HepG2 (cell line): ENCODE results near the gene ZNF213. TPM values are rescaled to one million over a fixed set of nuclear protein-coding genes. Genes with fewer than 3 reads are reported as not detected.

Experiments
- AGO1 ChIP-seq: fragments of 200-400 bp; formaldehyde crosslinking; IDR thresholded peaks from 2 replicates; pipeline ENCODE4 v1.6.1; 2017; ENCODE audit warnings: mild to moderate bottlenecking, low read depth, low read length, moderate library complexity; ENCODE audit not compliant: poor library complexity, severe bottlenecking
- BHLHE40 ChIP-seq: IDR thresholded peaks from 2 replicates; pipeline ENCODE4 v1.6.1; 2011; ENCODE audit warnings: low read length, improper control_type of control experiment
- DDIT3 ChIP-seq: sonication (generic); formaldehyde crosslinking; IDR thresholded peaks from 2 replicates; pipeline ENCODE4 v1.4.0; 2020; ENCODE audit warnings: mild to moderate bottlenecking, missing genetic modification reagents
- ELF1 ChIP-seq: sonication (generic); formaldehyde crosslinking; IDR thresholded peaks from 2 replicates; pipeline ENCODE4 v1.4.0; 2020; ENCODE audit warnings: missing genetic modification reagents
- FLYWCH1 ChIP-seq: sonication (generic); formaldehyde crosslinking; IDR thresholded peaks from 2 replicates; pipeline ENCODE4 v1.8.1; 2023; ENCODE audit warnings: mild to moderate bottlenecking, missing genetic modification reagents
- FUBP1 ChIP-seq: sonication (generic); formaldehyde crosslinking; IDR thresholded peaks from 2 replicates; pipeline ENCODE4 v1.5.1; 2020; ENCODE audit warnings: missing genetic modification reagents, mild to moderate bottlenecking, borderline replicate concordance
- GPN1 ChIP-seq: sonication (generic); formaldehyde crosslinking; IDR thresholded peaks from 2 replicates; pipeline ENCODE4 v1.5.1; 2020; ENCODE audit warnings: missing genetic modification reagents, borderline replicate concordance
- HMGA1 ChIP-seq: sonication (generic); formaldehyde crosslinking; conservative IDR thresholded peaks from 2 replicates; pipeline ENCODE4 v1.4.0; 2020; ENCODE audit warnings: missing genetic modification reagents
- HOXD1 ChIP-seq: sonication (generic); formaldehyde crosslinking; IDR thresholded peaks from 2 replicates; pipeline ENCODE4 v1.5.0; 2020; ENCODE audit warnings: missing genetic modification reagents
- MEIS2 ChIP-seq: sonication (generic); formaldehyde crosslinking; IDR thresholded peaks from 2 replicates; pipeline ENCODE4 v1.9.0; 2021; ENCODE audit warnings: mild to moderate bottlenecking, missing genetic modification reagents
- MXD3 ChIP-seq: IDR thresholded peaks from 2 replicates; pipeline ENCODE4 v1.6.1; 2016; ENCODE audit warnings: mild to moderate bottlenecking, missing biosample characterization, missing genetic modification reagents
- NBN ChIP-seq: fragments of 450-650 bp; conservative IDR thresholded peaks from 2 replicates; pipeline ENCODE4 v1.6.1; 2017
- PPARG ChIP-seq: conservative IDR thresholded peaks from 2 replicates; pipeline ENCODE4 v1.6.1; 2016; ENCODE audit warnings: missing biosample characterization, missing genetic modification reagents
- PTBP1 ChIP-seq: fragments of 200-400 bp; formaldehyde crosslinking; IDR thresholded peaks from 2 replicates; pipeline ENCODE4 v1.6.1; 2018; ENCODE audit warnings: low read length, low read depth; ENCODE audit not compliant: poor library complexity, severe bottlenecking
- SRSF1 ChIP-seq: fragments of 200-400 bp; formaldehyde crosslinking; optimal IDR thresholded peaks from 2 replicates; pipeline ENCODE3; 2017; ENCODE audit warnings: mild to moderate bottlenecking, low read depth, low read length, moderate library complexity
- ZBTB42 ChIP-seq: sonication (generic); formaldehyde crosslinking; IDR thresholded peaks from 2 replicates; pipeline ENCODE4 v1.5.0; 2020; ENCODE audit warnings: mild to moderate bottlenecking, missing genetic modification reagents
- ZNF235 ChIP-seq: sonication (generic); formaldehyde crosslinking; IDR thresholded peaks from 2 replicates; pipeline ENCODE4 v1.8.1; 2023; ENCODE audit warnings: mild to moderate bottlenecking, missing genetic modification reagents, borderline replicate concordance
- ZNF296 ChIP-seq: sonication (generic); formaldehyde crosslinking; conservative IDR thresholded peaks from 2 replicates; pipeline ENCODE4 v1.5.0; 2020; ENCODE audit warnings: mild to moderate bottlenecking, missing genetic modification reagents
- ZNF383 ChIP-seq: sonication (generic); formaldehyde crosslinking; IDR thresholded peaks from 2 replicates; pipeline ENCODE4 v1.4.0; 2020; ENCODE audit warnings: missing genetic modification reagents, mild to moderate bottlenecking, borderline replicate concordance
- ZNF597 ChIP-seq: sonication (generic); formaldehyde crosslinking; IDR thresholded peaks from 2 replicates; pipeline ENCODE4 v1.5.0; 2020; ENCODE audit warnings: missing genetic modification reagents
- ZNF746 ChIP-seq: sonication (generic); formaldehyde crosslinking; IDR thresholded peaks from 2 replicates; pipeline ENCODE4 v1.8.0; 2022; ENCODE audit warnings: mild to moderate bottlenecking, missing genetic modification reagents
- ZSCAN25 ChIP-seq: sonication (generic); formaldehyde crosslinking; IDR thresholded peaks from 2 replicates; pipeline ENCODE4 v1.8.0; 2022; ENCODE audit warnings: mild to moderate bottlenecking, missing genetic modification reagents
- polyA plus RNA-seq, 8 experiments: library from polyadenylated mRNA; depleted of rRNA in 3 of 8; stranded (reverse) in 7 of 8; unstranded in 1 of 8; fragments of >200 nt; fragmentation: Illumina TruSeq in 4 of 8; extraction: Trizol in 4 of 8; gene quantifications; 2 replicates each; pipeline versions ENCODE4 v1.2.1 to v1.2.3, GENCODE V29; 2011 to 2016; ENCODE audit warnings: low read depth in 4 of 8, missing spikeins in 1 of 8, mixed read lengths in 1 of 8; ENCODE audit not compliant: insufficient read depth in 1 of 8
- total RNA-seq, 5 experiments: library from RNA; depleted of rRNA; stranded (reverse); fragments of >200 nt; fragmentation: Illumina TruSeq; extraction: Trizol; gene quantifications; 2 replicates each; pipeline ENCODE4 v1.2.3, GENCODE V29; 2016; ENCODE audit warnings: low read depth in 1 of 5
- TF ChIP-seq, protein P1 (sequence below): sonication (generic); formaldehyde crosslinking; IDR thresholded peaks from 2 replicates; pipeline ENCODE4 v1.5.0; 2020; ENCODE audit warnings: missing genetic modification reagents

The ZNF213 gene
- total and polyA plus RNA-seq, 2 of the 13 experiments (the other 11 are each of a cell fraction or from before 2014, with no cell fraction given), result 0.59 to 0.97 TPM

- no peak for TF ChIP-seq FLYWCH1
- no peak; the same call in 1 of the 2 replicates for TF ChIP-seq MEIS2
- TF ChIP-seq HMGA1 (CRISPR knock-in tag), result no peak
- TF ChIP-seq PPARG, result peak; percentile 29; the same call in 1 of the 2 replicates
- TF ChIP-seq ZNF383, result peak; percentile 50; the same call in 1 of the 2 replicates
- TF ChIP-seq FUBP1 (CRISPR knock-in tag), result no peak
- no peak for TF ChIP-seq ZNF296 (CRISPR knock-in tag)
- TF ChIP-seq AGO1, result no peak
- no peak for TF ChIP-seq DDIT3 (CRISPR knock-in tag)
- TF ChIP-seq ZNF235 (CRISPR knock-in tag), result no peak
- TF ChIP-seq GPN1 (CRISPR knock-in tag), result no peak
- no peak for TF ChIP-seq HOXD1 (CRISPR knock-in tag)
- TF ChIP-seq ZSCAN25 (CRISPR knock-in tag), result peak; percentile 61
- TF ChIP-seq MXD3, result 0 out of 2 replicates have a peak, but pooled peaks have one; percentile 56
- no peak for TF ChIP-seq PTBP1
- TF ChIP-seq, protein P1, sequence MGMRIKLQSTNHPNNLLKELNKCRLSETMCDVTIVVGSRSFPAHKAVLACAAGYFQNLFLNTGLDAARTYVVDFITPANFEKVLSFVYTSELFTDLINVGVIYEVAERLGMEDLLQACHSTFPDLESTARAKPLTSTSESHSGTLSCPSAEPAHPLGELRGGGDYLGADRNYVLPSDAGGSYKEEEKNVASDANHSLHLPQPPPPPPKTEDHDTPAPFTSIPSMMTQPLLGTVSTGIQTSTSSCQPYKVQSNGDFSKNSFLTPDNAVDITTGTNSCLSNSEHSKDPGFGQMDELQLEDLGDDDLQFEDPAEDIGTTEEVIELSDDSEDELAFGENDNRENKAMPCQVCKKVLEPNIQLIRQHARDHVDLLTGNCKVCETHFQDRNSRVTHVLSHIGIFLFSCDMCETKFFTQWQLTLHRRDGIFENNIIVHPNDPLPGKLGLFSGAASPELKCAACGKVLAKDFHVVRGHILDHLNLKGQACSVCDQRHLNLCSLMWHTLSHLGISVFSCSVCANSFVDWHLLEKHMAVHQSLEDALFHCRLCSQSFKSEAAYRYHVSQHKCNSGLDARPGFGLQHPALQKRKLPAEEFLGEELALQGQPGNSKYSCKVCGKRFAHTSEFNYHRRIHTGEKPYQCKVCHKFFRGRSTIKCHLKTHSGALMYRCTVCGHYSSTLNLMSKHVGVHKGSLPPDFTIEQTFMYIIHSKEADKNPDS (CRISPR knock-in tag), result peak; percentile 76; the same call in 1 of the 2 replicates
- no peak for TF ChIP-seq SRSF1
- TF ChIP-seq ZNF597 (CRISPR knock-in tag), result no peak
- TF ChIP-seq ELF1, result peak; percentile 56
- TF ChIP-seq ZBTB42 (CRISPR knock-in tag), result no peak
- peak; percentile 78; the same call in 1 of the 2 replicates for TF ChIP-seq BHLHE40
- TF ChIP-seq NBN, result no peak
- no peak for TF ChIP-seq ZNF746
Measured at GRCh38 chr16:3152277-3152990, 17.6 kb downstream of the ZNF213 start (continued).
